Measurements from ENCODE around the gene PSMD8.

GRCh38 chr19:38351865-38352395, 22.4 kb upstream of the PSMD8 start:
- TF ChIP-seq REST (IDR thresholded peaks at IDR 0.05; ENCODE audit: low read depth): no peak
- no peak for TF ChIP-seq TAF1 (IDR thresholded peaks at IDR 0.05; ENCODE audit: low read depth)
- TF ChIP-seq EP300 (IDR thresholded peaks at IDR 0.05; ENCODE audit: borderline replicate concordance): no peak
- TF ChIP-seq ZBTB7A (IDR thresholded peaks at IDR 0.05; ENCODE audit: low read depth): no peak
- TF ChIP-seq CREB1 (IDR thresholded peaks at IDR 0.05; ENCODE audit: low read depth): no peak

Data from Ishikawa (cell line).